Activated naive CD8-positive, alpha-beta T cell treated with anti-CD3 and anti-CD28 coated beads, Interleukin-2, amount 50 U/mL, for 16 hours (primary cell): ENCODE measurements around the gene GLB1L2.
"Not testable (repeated sequence)": the region's sequence is repeated elsewhere in the genome, so short reads cannot be mapped to it uniquely, and the experiment has no call there.

Experiments used
- DNase-seq: peaks from one replicate; pipeline ENCODE4 v3.0.0-alpha.2; 2020; ENCODE audit warnings: low read depth, low spot score

The GLB1L2 gene

GRCh38 chr11:134331354-134332188 is at the start of gene GLB1L2:
Gene GLB1L2 (plus strand): TSS chr11:134331988. CDS start chr11:134332062, 74 bp downstream.
- peak; percentile 48 for DNase-seq

GRCh38 chr11:134282121-134283045 is 49.4 kb upstream of the GLB1L2 start:
- DNase-seq, result no peak

GRCh38 chr11:134283461-134284230 is 48.1 kb upstream of the GLB1L2 start:
- DNase-seq, result no peak

- not testable (repeated sequence) for DNase-seq
Measured at GRCh38 chr11:134284349-134284748, 47.4 kb upstream of the GLB1L2 start.

GRCh38 chr11:134287561-134287960 is 44.2 kb upstream of the GLB1L2 start:
- no peak for DNase-seq

GRCh38 chr11:134288486-134288885 is 43.3 kb upstream of the GLB1L2 start:
- DNase-seq, result no peak

GRCh38 chr11:134289167-134289566 is 42.6 kb upstream of the GLB1L2 start:
- no peak for DNase-seq

GRCh38 chr11:134289789-134290188 is 42.0 kb upstream of the GLB1L2 start:
- DNase-seq, result no peak

GRCh38 chr11:134290646-134291045 is 41.1 kb upstream of the GLB1L2 start:
- no peak for DNase-seq

- no peak for DNase-seq
Measured at GRCh38 chr11:134291196-134291595, 40.6 kb upstream of the GLB1L2 start.

GRCh38 chr11:134292661-134293060 is 39.1 kb upstream of the GLB1L2 start:
- no peak for DNase-seq

- DNase-seq, result no peak
Measured at GRCh38 chr11:134293119-134294113, 38.4 kb upstream of the GLB1L2 start.

- DNase-seq, result no peak
Measured at GRCh38 chr11:134294664-134295063, 37.1 kb upstream of the GLB1L2 start.

- DNase-seq, result no peak
Measured at GRCh38 chr11:134312223-134312622, 19.6 kb upstream of the GLB1L2 start.

- no peak for DNase-seq
Measured at GRCh38 chr11:134312807-134313206, 19.0 kb upstream of the GLB1L2 start.

GRCh38 chr11:134313379-134313778 is 18.4 kb upstream of the GLB1L2 start:
- no peak for DNase-seq

- DNase-seq, result no peak
Measured at GRCh38 chr11:134313821-134314607, 17.8 kb upstream of the GLB1L2 start.

GRCh38 chr11:134317103-134317502 is 14.7 kb upstream of the GLB1L2 start:
- no peak for DNase-seq

GRCh38 chr11:134321373-134321772 is 10.4 kb upstream of the GLB1L2 start:
- not testable (repeated sequence) for DNase-seq

GRCh38 chr11:134322553-134322952 is 9.2 kb upstream of the GLB1L2 start:
- DNase-seq, result no peak
